ENCODE data around the gene KIF26A. TPM values are rescaled to one million over a fixed set of nuclear protein-coding genes. Genes with fewer than 3 reads are reported as not detected.

The KIF26A gene
- total and polyA plus RNA-seq, 2 of the 13 experiments (the other 11 are each of a cell fraction or from before 2014, with no cell fraction given) = not detected

GRCh38 chr14:104166698-104167097 lies 28.3 kb downstream of the KIF26A start:
- Histone ChIP-seq H3K9me3 (ENCODE audit: low read length) (no peaks in the 10 kb centered on the region), H3K4me2 (ENCODE audit: low read depth, low read length) (no peak overlapping the region), H2AFZ (ENCODE audit: low read length) (no peak overlapping the region), H3K27ac (ENCODE audit: extremely low read length, insufficient read depth, low read length) (no peak overlapping the region), H3K27me3 (ENCODE audit: control insufficient read depth in 1 of 2, insufficient read depth in 2 of 2, low read length in 2 of 2) (peaks cover 13 to 62% of the 10 kb centered on the region in 2 experiments; a peak in 4 of 5 replicates), H3K9ac (ENCODE audit: insufficient read depth, low read depth, low read length) (no peak overlapping the region), H4K20me1 (ENCODE audit: insufficient read depth, low read length) (peaks cover 2% of the 10 kb centered on the region; the same call in 1 of the 2 replicates), H3K79me2 (ENCODE audit: insufficient read depth, low read length) (no peaks in the 10 kb centered on the region), H3K36me3 (replicated peaks in 1 of 2; ENCODE audit: control insufficient read depth in 1 of 2, insufficient read depth in 2 of 2, low read length in 2 of 2) (no peaks in the 10 kb centered on the region), H3K4me3 (replicated peaks in 1 of 3; ENCODE audit: insufficient read depth in 1 of 3, low read depth in 2 of 3, low read length in 3 of 3) (no peak overlapping the region), H3K4me1 (ENCODE audit: insufficient read depth, low read length) (no peaks in the 10 kb centered on the region)
- CTCF ChIA-PET (ENCODE audit: low intra/inter-chr PET ratio, low total read pairs) = no interaction called here
- WGBS (ENCODE audit: low lambda C conversion rate) = 19% methylated on average over 8 of the region's 18 CpGs
- POLR2A ChIA-PET = no interaction called here
- intact Hi-C loops (cut with micrococcal nuclease; ENCODE audit: unreplicated experiment) = no loop called here
- ATAC-seq (no peak), DNase-seq (ENCODE audit: low spot score) (no peak), FAIRE-seq (no peak)
- no TSS peak for BruUV-seq (replicated peaks)
- in situ Hi-C loops (cut with HindIII; ENCODE audit: extremely low pct_ligation_motif_present, low pct_unique_long_range_greater_than_20kb) = no loop called here
- no peak for TF ChIP-seq ZNF740 (CRISPR knock-in tag; IDR thresholded peaks at IDR 0.05)
- no peak for TF ChIP-seq EZH2 (conservative IDR thresholded peaks at IDR 0.05; ENCODE audit: low read depth, low read length)
- TF ChIP-seq CENPBD1 (CRISPR knock-in tag; IDR thresholded peaks at IDR 0.05; ENCODE audit: borderline replicate concordance, low read depth) = no peak
- no peak for TF ChIP-seq RBM39 (IDR thresholded peaks at IDR 0.05; ENCODE audit: low read depth, low read length, poor library complexity, severe bottlenecking)
- no peak for TF ChIP-seq RNF2 (conservative IDR thresholded peaks at IDR 0.05; ENCODE audit: low read depth)
- no peak for TF ChIP-seq MLLT10 (CRISPR knock-in tag; IDR thresholded peaks at IDR 0.05)
- TF ChIP-seq ZNF724P (CRISPR knock-in tag; IDR thresholded peaks at IDR 0.05; ENCODE audit: borderline replicate concordance) = no peak
- TF ChIP-seq, protein P1, sequence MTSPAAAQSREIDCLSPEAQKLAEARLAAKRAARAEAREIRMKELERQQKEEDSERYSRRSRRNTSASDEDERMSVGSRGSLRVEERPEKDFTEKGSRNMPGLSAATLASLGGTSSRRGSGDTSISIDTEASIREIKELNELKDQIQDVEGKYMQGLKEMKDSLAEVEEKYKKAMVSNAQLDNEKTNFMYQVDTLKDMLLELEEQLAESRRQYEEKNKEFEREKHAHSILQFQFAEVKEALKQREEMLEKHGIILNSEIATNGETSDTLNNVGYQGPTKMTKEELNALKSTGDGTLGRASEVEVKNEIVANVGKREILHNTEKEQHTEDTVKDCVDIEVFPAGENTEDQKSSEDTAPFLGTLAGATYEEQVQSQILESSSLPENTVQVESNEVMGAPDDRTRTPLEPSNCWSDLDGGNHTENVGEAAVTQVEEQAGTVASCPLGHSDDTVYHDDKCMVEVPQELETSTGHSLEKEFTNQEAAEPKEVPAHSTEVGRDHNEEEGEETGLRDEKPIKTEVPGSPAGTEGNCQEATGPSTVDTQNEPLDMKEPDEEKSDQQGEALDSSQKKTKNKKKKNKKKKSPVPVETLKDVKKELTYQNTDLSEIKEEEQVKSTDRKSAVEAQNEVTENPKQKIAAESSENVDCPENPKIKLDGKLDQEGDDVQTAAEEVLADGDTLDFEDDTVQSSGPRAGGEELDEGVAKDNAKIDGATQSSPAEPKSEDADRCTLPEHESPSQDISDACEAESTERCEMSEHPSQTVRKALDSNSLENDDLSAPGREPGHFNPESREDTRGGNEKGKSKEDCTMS (CRISPR knock-in tag; conservative IDR thresholded peaks at IDR 0.05) = no peak
- TF ChIP-seq ADNP (CRISPR knock-in tag; IDR thresholded peaks at IDR 0.05) = no peak
- TF ChIP-seq ZBTB42 (CRISPR knock-in tag; IDR thresholded peaks at IDR 0.05) = no peak
- no peak for TF ChIP-seq ZNF331 (CRISPR knock-in tag; IDR thresholded peaks at IDR 0.05)
- TF ChIP-seq, protein P2, sequence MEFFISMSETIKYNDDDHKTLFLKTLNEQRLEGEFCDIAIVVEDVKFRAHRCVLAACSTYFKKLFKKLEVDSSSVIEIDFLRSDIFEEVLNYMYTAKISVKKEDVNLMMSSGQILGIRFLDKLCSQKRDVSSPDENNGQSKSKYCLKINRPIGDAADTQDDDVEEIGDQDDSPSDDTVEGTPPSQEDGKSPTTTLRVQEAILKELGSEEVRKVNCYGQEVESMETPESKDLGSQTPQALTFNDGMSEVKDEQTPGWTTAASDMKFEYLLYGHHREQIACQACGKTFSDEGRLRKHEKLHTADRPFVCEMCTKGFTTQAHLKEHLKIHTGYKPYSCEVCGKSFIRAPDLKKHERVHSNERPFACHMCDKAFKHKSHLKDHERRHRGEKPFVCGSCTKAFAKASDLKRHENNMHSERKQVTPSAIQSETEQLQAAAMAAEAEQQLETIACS (CRISPR knock-in tag; IDR thresholded peaks at IDR 0.05) = no peak
- no peak for TF ChIP-seq REST (IDR thresholded peaks at IDR 0.05; ENCODE audit: borderline replicate concordance in 1 of 2, low read depth in 1 of 2, low read length in 2 of 2)
- no peak for TF ChIP-seq CSRNP1 (CRISPR knock-in tag; IDR thresholded peaks at IDR 0.05)
- no peak for TF ChIP-seq TCF12 (IDR thresholded peaks at IDR 0.05)
- no peak for TF ChIP-seq TCF12 (CRISPR knock-in tag; IDR thresholded peaks at IDR 0.05)

Measured in HepG2 (cell line).